ENCODE results near the gene LPAR2.
A peak's percentile ranks its signal among the peaks of the same experiment; 100 is the strongest.

LPAR2 gene

DNA sequence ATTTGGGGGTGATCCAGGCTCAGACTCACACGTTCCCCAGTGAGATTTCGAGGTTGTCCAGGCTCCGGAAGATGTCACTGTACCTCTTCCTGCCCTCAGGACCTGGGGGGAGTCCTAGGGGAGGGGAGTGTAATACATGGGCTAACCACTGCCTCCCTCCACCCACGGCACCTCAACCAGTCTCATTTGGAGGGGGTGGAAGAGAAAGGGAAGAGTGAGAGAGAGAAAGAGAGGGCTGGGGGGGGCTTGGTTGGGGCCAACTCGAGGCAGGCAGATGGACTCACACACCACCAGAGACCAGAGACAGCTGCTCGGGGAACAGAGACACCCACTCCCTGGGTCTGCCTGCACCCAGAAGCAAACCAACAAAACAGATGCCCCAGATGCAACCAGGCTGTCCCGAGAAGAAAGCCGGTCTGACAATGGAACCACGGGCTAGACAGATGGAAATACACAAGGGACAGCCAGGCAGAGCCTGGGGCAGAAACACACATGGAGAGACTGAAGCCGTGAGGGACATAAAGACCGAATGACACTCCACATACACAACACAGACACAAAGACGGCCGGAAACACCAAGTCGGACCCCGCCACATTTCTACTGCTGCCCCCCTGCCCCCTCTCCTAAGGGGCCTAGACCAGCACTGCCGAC, 14.6 kb upstream of the LPAR2 start:
- peak overlapping the region; percentile 100 for H3K27ac ChIP-seq
- H3K4me1 ChIP-seq (ENCODE audit: control insufficient read depth in 1 of 2, insufficient read depth in 1 of 2, low read depth in 1 of 2, low read length in 1 of 2) = peaks cover 48% of the 10 kb centered on the region in 2 experiments
- TF ChIP-seq, protein P1, sequence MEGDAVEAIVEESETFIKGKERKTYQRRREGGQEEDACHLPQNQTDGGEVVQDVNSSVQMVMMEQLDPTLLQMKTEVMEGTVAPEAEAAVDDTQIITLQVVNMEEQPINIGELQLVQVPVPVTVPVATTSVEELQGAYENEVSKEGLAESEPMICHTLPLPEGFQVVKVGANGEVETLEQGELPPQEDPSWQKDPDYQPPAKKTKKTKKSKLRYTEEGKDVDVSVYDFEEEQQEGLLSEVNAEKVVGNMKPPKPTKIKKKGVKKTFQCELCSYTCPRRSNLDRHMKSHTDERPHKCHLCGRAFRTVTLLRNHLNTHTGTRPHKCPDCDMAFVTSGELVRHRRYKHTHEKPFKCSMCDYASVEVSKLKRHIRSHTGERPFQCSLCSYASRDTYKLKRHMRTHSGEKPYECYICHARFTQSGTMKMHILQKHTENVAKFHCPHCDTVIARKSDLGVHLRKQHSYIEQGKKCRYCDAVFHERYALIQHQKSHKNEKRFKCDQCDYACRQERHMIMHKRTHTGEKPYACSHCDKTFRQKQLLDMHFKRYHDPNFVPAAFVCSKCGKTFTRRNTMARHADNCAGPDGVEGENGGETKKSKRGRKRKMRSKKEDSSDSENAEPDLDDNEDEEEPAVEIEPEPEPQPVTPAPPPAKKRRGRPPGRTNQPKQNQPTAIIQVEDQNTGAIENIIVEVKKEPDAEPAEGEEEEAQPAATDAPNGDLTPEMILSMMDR (IDR thresholded peaks at IDR 0.05) = no peak
- peak overlapping the region; percentile 74 to 97 for H3K4me3 ChIP-seq (ENCODE audit: low read depth in 1 of 2, low read length in 1 of 2)
- peaks cover 82% of the 10 kb centered on the region for H3K36me3 ChIP-seq
- H3K9me3 ChIP-seq = no peaks in the 10 kb centered on the region
- H3K27me3 ChIP-seq = no peaks in the 10 kb centered on the region

DNA sequence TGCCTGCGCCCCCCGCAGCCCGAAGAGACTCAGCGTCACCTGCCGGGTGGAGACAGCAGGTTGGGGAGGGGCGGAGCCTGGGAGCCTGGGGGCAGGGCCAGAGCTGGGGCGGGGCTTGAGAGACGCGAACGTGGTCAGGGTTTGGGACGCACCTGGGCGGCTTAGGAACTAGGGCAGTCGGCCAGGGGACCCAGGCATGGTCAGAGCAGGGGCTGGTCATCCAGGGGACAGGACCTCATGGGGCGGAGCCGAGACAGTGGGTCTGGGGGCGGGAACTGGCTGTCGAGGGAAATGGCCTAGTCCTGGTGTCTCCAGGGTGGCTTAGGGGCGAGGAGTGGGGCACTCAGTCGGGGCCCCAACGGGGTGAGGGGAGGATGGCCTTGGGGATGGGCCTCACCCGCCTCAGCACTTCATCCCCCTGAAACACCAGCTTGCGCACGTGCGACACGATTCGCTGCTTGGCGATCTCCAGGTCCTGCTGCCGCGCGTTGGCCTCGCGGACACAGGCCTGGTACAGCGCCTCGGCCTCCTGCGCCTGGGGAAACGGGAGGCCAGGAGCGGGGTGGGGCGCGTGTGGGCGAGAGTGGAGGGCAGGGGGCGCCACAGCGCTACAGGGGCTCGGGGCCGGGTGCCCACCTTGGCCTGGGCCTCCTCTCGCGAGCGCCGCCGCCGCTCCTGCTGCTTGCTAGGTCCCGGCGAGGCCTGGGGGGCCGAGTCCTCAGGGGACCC, 9.7 kb upstream of the LPAR2 start:
- H3K27ac ChIP-seq = no peak overlapping the region
- no peaks in the 10 kb centered on the region for H3K27me3 ChIP-seq
- peaks cover 40 to 43% of the 10 kb centered on the region in 2 experiments for H3K4me1 ChIP-seq (ENCODE audit: control insufficient read depth in 1 of 2, insufficient read depth in 1 of 2, low read depth in 1 of 2, low read length in 1 of 2)
- no peak overlapping the region for H3K4me3 ChIP-seq (ENCODE audit: low read depth in 1 of 2, low read length in 1 of 2)
- H3K9me3 ChIP-seq = peaks cover 5% of the 10 kb centered on the region
- TF ChIP-seq, protein P1 (IDR thresholded peaks at IDR 0.05) = no peak
- peaks cover 97% of the 10 kb centered on the region for H3K36me3 ChIP-seq

- Histone ChIP-seq H3K27me3 (no peaks in the 10 kb centered on the region), H3K4me3 (ENCODE audit: low read depth in 1 of 2, low read length in 1 of 2) (no peak overlapping the region), H3K36me3 (peaks cover 100% of the 10 kb centered on the region), H3K27ac (no peak overlapping the region), H3K4me1 (ENCODE audit: control insufficient read depth in 1 of 2, insufficient read depth in 1 of 2, low read depth in 1 of 2, low read length in 1 of 2) (peaks cover 38% of the 10 kb centered on the region in 2 experiments), H3K9me3 (peaks cover 5% of the 10 kb centered on the region)
- TF ChIP-seq, protein P1 (IDR thresholded peaks at IDR 0.05) = no peak
These were observed 9.1 kb upstream of the LPAR2 start for GRCh38 chr19:19637186-19637522.

GRCh38 chr19:19636573-19637185, 8.7 kb upstream of the LPAR2 start:
- H3K27ac ChIP-seq = no peak overlapping the region
- peaks cover 100% of the 10 kb centered on the region for H3K36me3 ChIP-seq

DNA sequence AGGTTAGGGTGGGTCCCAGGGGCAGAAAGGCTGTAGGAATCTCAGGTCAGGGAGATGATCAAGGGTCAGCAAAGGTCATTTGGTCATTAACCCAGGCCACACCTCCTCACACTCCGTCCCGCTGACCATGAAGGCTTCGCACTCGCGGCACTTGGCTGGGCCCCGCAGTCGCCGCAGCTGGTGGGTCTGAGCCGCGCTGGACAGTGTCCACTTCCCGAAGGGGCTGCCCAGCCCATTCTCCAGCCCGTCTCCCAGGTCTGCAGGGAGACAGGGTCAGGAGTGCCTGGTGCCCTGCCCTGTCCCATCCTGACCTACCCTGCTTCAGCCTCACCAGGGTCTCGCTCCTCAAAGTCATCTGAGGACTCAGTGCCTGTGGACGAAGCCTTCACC, 7.3 kb upstream of the LPAR2 start:
- no peaks in the 10 kb centered on the region for H3K27me3 ChIP-seq
- H3K4me3 ChIP-seq (ENCODE audit: low read depth in 1 of 2, low read length in 1 of 2) = no peak overlapping the region
- no peak overlapping the region for H3K27ac ChIP-seq
- TF ChIP-seq, protein P1 (IDR thresholded peaks at IDR 0.05) = no peak
- H3K36me3 ChIP-seq = peaks cover 100% of the 10 kb centered on the region
- H3K4me1 ChIP-seq (ENCODE audit: control insufficient read depth in 1 of 2, insufficient read depth in 1 of 2, low read depth in 1 of 2, low read length in 1 of 2) = peaks cover 20 to 22% of the 10 kb centered on the region in 2 experiments
- peaks cover 5% of the 10 kb centered on the region for H3K9me3 ChIP-seq

More at GRCh38 chr19:19636573-19637185, 8.7 kb upstream of the LPAR2 start:
- TF ChIP-seq, protein P1 (IDR thresholded peaks at IDR 0.05) = no peak
- Histone ChIP-seq H3K27me3 (no peaks in the 10 kb centered on the region), H3K9me3 (peaks cover 5% of the 10 kb centered on the region), H3K4me3 (ENCODE audit: low read depth in 1 of 2, low read length in 1 of 2) (no peak overlapping the region), H3K4me1 (ENCODE audit: control insufficient read depth in 1 of 2, insufficient read depth in 1 of 2, low read depth in 1 of 2, low read length in 1 of 2) (peaks cover 34% of the 10 kb centered on the region in 2 experiments)

All from neutrophil (primary cell).